ENCODE results near the gene PIP5KL1. TPM values are rescaled to one million over a fixed set of nuclear protein-coding genes. Genes with fewer than 3 reads are reported as not detected.

Gene PIP5KL1
- total RNA-seq, 3 donors from 2014 or later: 0.58 to 1.9 (median 1.1) TPM

DNA sequence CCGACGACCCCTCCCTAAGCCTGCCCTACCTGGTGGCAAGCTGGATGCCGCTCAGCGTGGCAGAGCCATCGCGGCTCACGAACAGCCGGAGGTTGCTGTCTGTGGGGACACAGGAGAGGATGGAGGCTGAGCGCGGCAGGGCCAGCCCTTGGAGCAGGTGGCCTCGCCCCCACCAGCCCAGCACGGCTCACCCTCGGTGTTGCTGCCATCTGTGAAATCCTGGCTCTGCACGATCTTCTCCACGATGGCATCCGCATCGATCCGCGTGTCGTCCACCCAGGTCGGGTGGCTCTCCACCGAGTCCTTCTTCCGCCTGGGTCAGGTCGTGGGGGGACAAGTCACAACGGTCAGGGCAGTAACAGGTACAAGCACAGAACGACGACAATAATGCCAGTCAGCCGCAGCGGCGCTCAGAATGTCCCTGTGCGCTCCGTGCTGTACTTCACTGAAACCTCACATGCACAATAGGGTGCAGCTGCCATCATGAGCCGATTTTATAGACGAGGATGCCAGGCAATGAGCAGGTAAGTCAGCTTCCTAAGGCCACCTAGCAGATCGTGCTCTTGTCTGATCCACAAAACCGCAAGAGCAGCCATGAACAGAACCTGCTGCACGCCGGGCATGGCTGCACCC, 14.1 kb upstream of the PIP5KL1 start:
- Histone ChIP-seq H3K4me3 (no peak overlapping the region), H3K4me1 (ENCODE audit: low read depth) (peaks cover 3% of the 10 kb centered on the region), H3K9me3 (no peaks in the 10 kb centered on the region), H3K36me3 (ENCODE audit: low read depth) (peaks cover 5% of the 10 kb centered on the region)
- DNase-seq: peak in 1 of 3 donors; percentile 56
- intact Hi-C loops (cut with DNase I, micrococcal nuclease): loop anchor here in 1 of 2 donors (5.0 to 10.0 kb wide), 2 partner anchors 93 to 170 kb away; no protein-coding TSS in a partner anchor
- ATAC-seq: no peak
- TF ChIP-seq, protein P1, sequence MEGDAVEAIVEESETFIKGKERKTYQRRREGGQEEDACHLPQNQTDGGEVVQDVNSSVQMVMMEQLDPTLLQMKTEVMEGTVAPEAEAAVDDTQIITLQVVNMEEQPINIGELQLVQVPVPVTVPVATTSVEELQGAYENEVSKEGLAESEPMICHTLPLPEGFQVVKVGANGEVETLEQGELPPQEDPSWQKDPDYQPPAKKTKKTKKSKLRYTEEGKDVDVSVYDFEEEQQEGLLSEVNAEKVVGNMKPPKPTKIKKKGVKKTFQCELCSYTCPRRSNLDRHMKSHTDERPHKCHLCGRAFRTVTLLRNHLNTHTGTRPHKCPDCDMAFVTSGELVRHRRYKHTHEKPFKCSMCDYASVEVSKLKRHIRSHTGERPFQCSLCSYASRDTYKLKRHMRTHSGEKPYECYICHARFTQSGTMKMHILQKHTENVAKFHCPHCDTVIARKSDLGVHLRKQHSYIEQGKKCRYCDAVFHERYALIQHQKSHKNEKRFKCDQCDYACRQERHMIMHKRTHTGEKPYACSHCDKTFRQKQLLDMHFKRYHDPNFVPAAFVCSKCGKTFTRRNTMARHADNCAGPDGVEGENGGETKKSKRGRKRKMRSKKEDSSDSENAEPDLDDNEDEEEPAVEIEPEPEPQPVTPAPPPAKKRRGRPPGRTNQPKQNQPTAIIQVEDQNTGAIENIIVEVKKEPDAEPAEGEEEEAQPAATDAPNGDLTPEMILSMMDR (IDR thresholded peaks at IDR 0.05): no peak

GRCh38 chr9:127943731-127944144, 13.2 kb upstream of the PIP5KL1 start:
- Histone ChIP-seq H3K36me3 (ENCODE audit: low read depth) (peaks cover 5% of the 10 kb centered on the region), H3K9me3 (no peaks in the 10 kb centered on the region), H3K4me1 (ENCODE audit: low read depth) (peaks cover 3% of the 10 kb centered on the region), H3K4me3 (no peak overlapping the region)
- intact Hi-C loops (cut with DNase I, micrococcal nuclease): loop anchor here (2.0 to 10.0 kb wide), 3 partner anchors 91 to 171 kb away; no protein-coding TSS in a partner anchor
- DNase-seq (peak; percentile 89 to 91 (median 89)), ATAC-seq (peak; percentile 85)
- TF ChIP-seq, protein P1 (IDR thresholded peaks at IDR 0.05): peak; percentile 92

DNA sequence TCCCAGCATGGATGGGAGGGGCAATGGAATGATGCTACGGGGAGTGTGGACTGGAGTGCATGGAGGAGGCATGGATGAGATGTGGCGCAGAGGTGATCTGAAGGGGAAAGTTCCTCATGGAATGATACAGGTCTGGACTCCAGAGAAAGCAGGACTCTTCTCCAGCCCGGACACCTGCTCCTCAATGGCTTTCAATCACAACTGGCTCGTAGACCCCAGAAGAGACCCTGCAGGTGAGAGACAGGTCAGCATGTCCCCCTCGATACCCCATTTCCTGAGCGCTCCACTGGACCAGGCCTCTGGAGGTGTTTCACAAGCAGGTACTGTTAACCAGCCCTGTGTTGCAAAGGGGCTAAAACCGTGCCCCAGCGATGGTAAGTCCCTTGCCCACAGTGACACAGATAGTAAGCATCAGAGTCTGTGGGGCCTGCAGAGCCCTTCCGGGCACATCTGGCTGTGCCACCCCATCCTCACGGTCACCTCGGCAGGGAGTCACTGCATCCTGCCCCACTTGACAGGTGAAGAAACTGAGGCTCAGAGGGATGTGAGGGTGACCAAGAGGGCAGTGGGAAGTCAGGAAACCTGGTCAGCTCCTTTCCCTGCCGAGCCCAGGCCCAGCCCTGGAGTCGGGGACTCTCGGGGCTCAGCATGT, 12.6 kb upstream of the PIP5KL1 start:
- Histone ChIP-seq H3K36me3 (ENCODE audit: low read depth) (peaks cover 5% of the 10 kb centered on the region), H3K4me3 (no peak overlapping the region), H3K9me3 (no peaks in the 10 kb centered on the region), H3K4me1 (ENCODE audit: low read depth) (peaks cover 5% of the 10 kb centered on the region)
- DNase-seq (peak in 1 of 3 donors; percentile 53), ATAC-seq (no peak)
- TF ChIP-seq, protein P1 (IDR thresholded peaks at IDR 0.05): no peak
- intact Hi-C loops (cut with DNase I, micrococcal nuclease): loop anchor here (2.0 to 10.0 kb wide), 3 partner anchors 92 to 172 kb away; no protein-coding TSS in a partner anchor

DNA sequence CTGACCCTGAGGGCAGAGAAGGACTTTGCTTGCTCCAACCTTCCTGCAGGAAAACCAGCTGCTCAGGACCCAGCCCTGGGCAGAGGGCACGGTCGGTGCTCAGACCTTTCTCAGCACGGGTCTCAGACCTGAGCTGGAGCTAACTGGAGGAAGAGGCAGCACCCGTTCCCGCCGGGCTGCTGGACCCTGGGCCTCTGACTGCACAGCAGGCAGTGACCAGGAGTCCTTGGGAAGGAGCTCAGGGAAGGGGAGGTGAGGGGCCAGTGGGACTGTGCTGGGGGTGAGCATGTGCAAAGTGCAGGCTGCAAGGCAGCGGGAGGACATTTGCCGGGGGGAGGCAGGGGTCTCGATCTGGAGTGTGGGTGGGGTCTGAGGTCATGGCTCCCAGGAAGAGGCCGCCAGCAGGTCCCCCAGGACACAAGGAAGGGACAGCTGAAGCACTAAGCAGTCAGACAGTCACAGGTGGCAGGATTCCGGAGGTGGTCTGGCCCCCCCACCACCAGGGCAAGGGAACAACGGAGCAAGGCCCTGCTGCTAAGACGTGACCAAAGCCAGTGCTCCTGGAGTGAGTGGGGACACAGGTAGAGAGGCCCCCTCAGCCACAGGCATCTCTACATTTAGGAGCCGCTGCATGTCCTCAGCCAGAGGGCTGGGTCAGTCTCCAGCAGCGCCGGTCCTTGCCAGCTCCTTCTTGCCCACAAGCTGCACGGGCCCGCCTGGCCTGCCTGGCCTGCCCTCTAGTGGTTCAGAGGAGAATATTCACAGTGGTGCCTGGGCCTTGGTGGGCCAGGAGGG, 11.8 kb upstream of the PIP5KL1 start:
- H3K36me3 ChIP-seq (ENCODE audit: low read depth): peaks cover 5% of the 10 kb centered on the region
- H3K4me3 ChIP-seq: no peak overlapping the region
- TF ChIP-seq, protein P1 (IDR thresholded peaks at IDR 0.05): peak; percentile 73
- intact Hi-C loops (cut with DNase I, micrococcal nuclease): loop anchor here (2.0 to 10.0 kb wide), 3 partner anchors 92 to 172 kb away; no protein-coding TSS in a partner anchor
- ATAC-seq (peak; percentile 49), DNase-seq (peak; percentile 53 to 76 (median 70))
- H3K4me1 ChIP-seq (ENCODE audit: low read depth): peaks cover 9% of the 10 kb centered on the region
- no peaks in the 10 kb centered on the region for H3K9me3 ChIP-seq

GRCh38 chr9:127941961-127942215, 11.3 kb upstream of the PIP5KL1 start:
- ATAC-seq: no peak
- peak in 1 of 3 donors; percentile 46 for DNase-seq
- intact Hi-C loops (cut with DNase I, micrococcal nuclease): loop anchor here (2.0 to 10.0 kb wide), 3 partner anchors 93 to 173 kb away; no protein-coding TSS in a partner anchor
- Histone ChIP-seq H3K9me3 (no peaks in the 10 kb centered on the region), H3K36me3 (ENCODE audit: low read depth) (peaks cover 5% of the 10 kb centered on the region), H3K4me1 (ENCODE audit: low read depth) (peaks cover 12% of the 10 kb centered on the region), H3K4me3 (no peak overlapping the region)
- TF ChIP-seq, protein P1 (IDR thresholded peaks at IDR 0.05): no peak

All from mucosa of descending colon (tissue), 3 donors.